GM12878 (cell line): Measurements from ENCODE around the gene TCTN1.

ENCODE experiments used
- ATF7 ChIP-seq: fragments of 450-650 bp; IDR thresholded peaks from 2 replicates; pipeline ENCODE4 v1.6.1; 2016; ENCODE audit warnings: low read depth, mild to moderate bottlenecking
- CBFB ChIP-seq: IDR thresholded peaks from 2 replicates; pipeline ENCODE4 v1.6.1; 2016; ENCODE audit warnings: antibody characterized with exemption, low read depth
- CTCF ChIP-seq, 3 experiments: IDR thresholded peaks in 2 of 3; conservative IDR thresholded peaks in 1 of 3; 2 replicates each; pipeline ENCODE4 v1.5.1; 2011; ENCODE audit warnings: low read depth in 3 of 3, low read length in 3 of 3, mild to moderate bottlenecking in 3 of 3, control low read depth in 2 of 3, moderate library complexity in 2 of 3, inconsistent platforms in 1 of 3, mixed read lengths in 1 of 3; ENCODE audit not compliant: control insufficient read depth in 2 of 3, insufficient read depth in 1 of 3; ENCODE audit errors: extremely low read depth in 1 of 3
- EP300 ChIP-seq, 2 experiments: fragments of 150-350 bp in 1 of 2; IDR thresholded peaks; 2 replicates each; pipeline ENCODE4 v1.6.1; 2011 to 2012; ENCODE audit warnings: low read depth in 2 of 2, low read length in 2 of 2, borderline replicate concordance in 1 of 2, improper control_type of control experiment in 1 of 2, inconsistent platforms in 1 of 2; ENCODE audit not compliant: control insufficient read depth in 1 of 2
- EZH2 ChIP-seq: IDR thresholded peaks from 2 replicates; pipeline ENCODE4 v1.6.1; 2012; ENCODE audit warnings: low read depth, mild to moderate bottlenecking, control low read depth, inconsistent platforms, low read length, borderline replicate concordance; ENCODE audit not compliant: control insufficient read depth
- HCFC1 ChIP-seq: fragments of 150-350 bp; IDR thresholded peaks from 2 replicates; pipeline ENCODE4 v1.6.1; 2014; ENCODE audit warnings: low read length
- MAX ChIP-seq: IDR thresholded peaks from 2 replicates; pipeline ENCODE4 v1.6.1; 2012; ENCODE audit warnings: low read depth, low read length, improper control_type of control experiment
- POLR2A ChIP-seq: IDR thresholded peaks from 2 replicates; pipeline ENCODE4 v1.6.1; 2011; ENCODE audit warnings: low read depth, mild to moderate bottlenecking, low read length
- RAD51 ChIP-seq: fragments of 450-650 bp; IDR thresholded peaks from 2 replicates; pipeline ENCODE4 v1.6.1; 2016; ENCODE audit warnings: moderate library complexity, mild to moderate bottlenecking, inconsistent platforms
- RB1 ChIP-seq: fragments of 450-650 bp; formaldehyde crosslinking; IDR thresholded peaks from 2 replicates; pipeline ENCODE4 v1.6.1; 2017; ENCODE audit warnings: mild to moderate bottlenecking, borderline replicate concordance
- SMAD5 ChIP-seq: IDR thresholded peaks from 2 replicates; pipeline ENCODE4 v1.6.1; 2016; ENCODE audit warnings: antibody characterized with exemption, low read depth
- SMARCA5 ChIP-seq: fragments of 450-650 bp; IDR thresholded peaks from 2 replicates; pipeline ENCODE4 v1.6.1; 2017; ENCODE audit warnings: mild to moderate bottlenecking
- TARDBP ChIP-seq: IDR thresholded peaks from 2 replicates; pipeline ENCODE4 v1.6.1; 2016; ENCODE audit warnings: borderline replicate concordance
- USF2 ChIP-seq: IDR thresholded peaks from 2 replicates; pipeline ENCODE4 v1.6.1; 2011; ENCODE audit warnings: low read depth, low read length, improper control_type of control experiment, borderline replicate concordance

GRCh38 chr12:110597885-110598284 is 16.0 kb upstream of the TCTN1 start:
- TF ChIP-seq POLR2A (no peak), CTCF (IDR thresholded peaks at IDR 0.05 in 2 of 3, conservative IDR thresholded peaks at IDR 0.05 in 1 of 3; ENCODE audit: control insufficient read depth in 2 of 3, extremely low read depth in 1 of 3, insufficient read depth in 1 of 3, low read depth in 3 of 3, low read length in 3 of 3) (no peak), EP300 (IDR thresholded peaks at IDR 0.05; ENCODE audit: borderline replicate concordance in 1 of 2, control insufficient read depth in 1 of 2, low read depth in 2 of 2, low read length in 2 of 2) (no peak), MAX (no peak), RAD51 (no peak), SMARCA5 (no peak), HCFC1 (no peak), USF2 (no peak), ATF7 (no peak), RB1 (no peak), CBFB (no peak), TARDBP (no peak), EZH2 (no peak), SMAD5 (no peak)
